Measurements from ENCODE around the gene FAM78B.

GRCh38 chr1:166082601-166083000, 84.2 kb downstream of the FAM78B start:
- TF ChIP-seq CTCF (IDR thresholded peaks at IDR 0.05; ENCODE audit: borderline replicate concordance, extremely low read depth, low read length, poor library complexity, severe bottlenecking): no peak
- no peak for TF ChIP-seq EZH2 (IDR thresholded peaks at IDR 0.05; ENCODE audit: borderline replicate concordance, low read depth, low read length, severe bottlenecking)

Data from DND-41 (cell line).